HG02642 (cell line): Measurements from ENCODE around the gene MYDGF.

Experiments used
- ATAC-seq: cut with Tn5 transposase; IDR thresholded peaks from one replicate; pipeline ENCODE4 v1.9.1; 2021; ENCODE audit warnings: mild to moderate bottlenecking; ENCODE audit not compliant: unreplicated experiment, poor library complexity

Gene MYDGF

GRCh38 chr19:4619668-4620294 lies 50.4 kb downstream of the MYDGF start:
- ATAC-seq = no peak

DNA sequence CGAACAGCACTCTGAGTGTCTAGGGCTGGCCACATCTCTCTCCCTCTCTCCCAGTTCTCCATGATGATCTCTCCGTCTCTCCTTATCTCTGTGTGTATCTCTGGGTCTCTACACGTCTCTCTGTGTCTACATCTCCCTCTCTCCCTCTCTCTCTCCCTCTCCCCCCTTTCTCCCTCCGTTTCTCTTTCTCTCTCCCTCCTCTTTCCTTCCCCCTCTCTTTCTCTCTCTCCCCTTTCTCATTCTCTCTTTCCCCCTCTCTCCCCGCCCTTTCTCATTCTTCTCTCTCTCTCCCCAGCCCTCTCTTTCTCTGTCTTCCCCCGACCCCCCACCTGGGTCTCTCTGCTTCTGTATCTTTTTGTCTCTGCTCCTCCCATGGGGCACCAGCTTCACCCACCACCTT lies 52.1 kb downstream of the MYDGF start:
- no peak for ATAC-seq

DNA sequence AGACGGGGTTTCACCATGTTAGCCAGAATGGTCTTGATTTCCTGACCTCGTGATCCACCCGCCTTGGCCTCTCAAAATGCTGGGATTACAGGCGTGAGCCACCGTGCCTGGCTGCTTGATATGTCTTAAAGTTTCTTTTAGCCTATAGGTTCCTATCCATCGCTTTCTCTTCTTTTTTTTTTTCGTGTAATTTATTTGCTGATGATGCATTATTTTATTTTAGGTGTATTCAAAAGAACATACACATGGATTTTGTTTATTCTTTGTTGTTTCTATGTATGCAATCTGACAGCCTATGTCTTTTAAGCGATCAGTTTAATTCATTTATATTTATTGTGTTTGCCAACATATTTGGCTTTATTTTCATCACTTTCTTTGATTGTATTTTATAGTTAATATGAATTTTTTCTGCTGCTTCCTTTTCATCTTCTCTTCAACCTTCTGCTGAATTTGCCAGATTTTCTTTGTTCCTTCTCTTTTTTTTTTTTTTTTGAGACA lies 56.8 kb downstream of the MYDGF start:
- ATAC-seq = no peak

DNA sequence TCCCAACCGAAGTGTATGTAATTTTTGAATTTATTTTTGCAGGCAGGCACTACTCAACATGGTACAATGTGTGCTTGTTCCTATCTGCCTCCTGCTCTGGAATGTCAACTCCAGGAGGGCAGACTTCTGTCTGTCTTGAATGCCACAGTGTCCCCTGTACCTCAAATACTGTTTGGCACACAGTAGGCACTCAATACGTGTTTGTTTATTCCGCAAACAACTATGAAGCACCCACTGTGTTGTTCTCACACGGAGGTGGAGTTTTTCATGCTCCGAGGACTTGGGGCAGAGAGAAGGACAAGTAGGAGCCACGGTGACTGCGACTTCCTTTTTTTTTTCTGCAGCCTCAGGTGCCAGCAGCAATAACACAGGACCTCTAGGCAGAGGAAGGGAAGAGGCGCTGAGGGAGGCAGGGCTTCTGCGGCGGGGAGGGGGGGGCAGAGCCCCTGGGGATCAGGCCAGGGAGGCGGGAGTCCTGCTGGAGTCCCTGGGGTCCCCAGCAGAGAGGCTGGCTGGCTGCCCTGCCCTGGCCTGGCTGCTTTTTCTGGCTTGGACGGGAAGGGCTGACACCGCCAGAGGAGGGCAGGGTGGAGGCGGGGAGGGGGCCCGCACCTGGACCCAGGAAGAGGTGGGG lies 60.1 kb downstream of the MYDGF start:
- no peak for ATAC-seq
